K562 (cell line): Measurements from ENCODE around the gene IL23R. TPM values are rescaled to one million over a fixed set of nuclear protein-coding genes. Genes with fewer than 3 reads are reported as not detected.

Experiments
- AFF4 ChIP-seq: sonication (generic); formaldehyde crosslinking; IDR thresholded peaks from 2 replicates; pipeline ENCODE4 v1.8.0; 2023; ENCODE audit warnings: mild to moderate bottlenecking, missing genetic modification reagents
- ARID3A ChIP-seq: IDR thresholded peaks from 2 replicates; pipeline ENCODE4 v1.6.1; 2012; ENCODE audit warnings: low read depth, low read length, improper control_type of control experiment, borderline replicate concordance
- ATF7 ChIP-seq: fragments of 450-650 bp; IDR thresholded peaks from 2 replicates; pipeline ENCODE4 v1.7.1; 2014; ENCODE audit warnings: mild to moderate bottlenecking, moderate library complexity
- FOXP4 ChIP-seq: sonication (generic); formaldehyde crosslinking; IDR thresholded peaks from 2 replicates; pipeline ENCODE4 v1.8.0; 2022; ENCODE audit warnings: mild to moderate bottlenecking, missing genetic modification reagents, borderline replicate concordance
- GTF2F1 ChIP-seq: IDR thresholded peaks from 2 replicates; pipeline ENCODE4 v1.6.1; 2011; ENCODE audit warnings: low read depth, low read length, improper control_type of control experiment
- MAFK ChIP-seq: IDR thresholded peaks from 2 replicates; pipeline ENCODE4 v1.6.1; 2011; ENCODE audit warnings: low read length, improper control_type of control experiment
- MEF2A ChIP-seq: IDR thresholded peaks from 2 replicates; pipeline ENCODE4 v1.6.1; 2011; ENCODE audit warnings: low read depth, mild to moderate bottlenecking, low read length, moderate library complexity; ENCODE audit not compliant: control insufficient read depth
- MTA2 ChIP-seq: fragments of 450-650 bp; IDR thresholded peaks from 2 replicates; pipeline ENCODE4 v1.6.1; 2016; ENCODE audit warnings: low read depth
- PHTF2 ChIP-seq: fragments of 250-450 bp; sonication (Bioruptor Pico); IDR thresholded peaks from 2 replicates; pipeline ENCODE4 v1.5.0; 2021; ENCODE audit warnings: mild to moderate bottlenecking
- RBM25 ChIP-seq: fragments of 200-400 bp; formaldehyde crosslinking; IDR thresholded peaks from 2 replicates; pipeline ENCODE4 v1.6.1; 2018; ENCODE audit warnings: low read length, low read depth, moderate library complexity; ENCODE audit not compliant: severe bottlenecking
- RFX1 ChIP-seq: fragments of 450-650 bp; IDR thresholded peaks from 2 replicates; pipeline ENCODE4 v1.6.1; 2016; ENCODE audit warnings: mild to moderate bottlenecking, moderate library complexity
- SETDB1 ChIP-seq: IDR thresholded peaks from one replicate; pipeline ENCODE4 v1.6.1; 2012; ENCODE audit warnings: low read length, control low read depth, inconsistent platforms
- SMAD4 ChIP-seq: fragments of 250-450 bp; sonication (Bioruptor Pico); conservative IDR thresholded peaks from 2 replicates; pipeline ENCODE4 v1.8.0; 2021; ENCODE audit warnings: inconsistent platforms, mild to moderate bottlenecking, moderate library complexity
- TARDBP ChIP-seq: fragments of 450-650 bp; IDR thresholded peaks from 2 replicates; pipeline ENCODE4 v1.6.1; 2016
- XRCC5 ChIP-seq: fragments of 200-400 bp; formaldehyde crosslinking; IDR thresholded peaks from 2 replicates; pipeline ENCODE4 v1.6.1; 2017; ENCODE audit warnings: low read depth, mild to moderate bottlenecking, low read length
- ZFP30 ChIP-seq: fragments of 250-450 bp; sonication (Bioruptor Pico); IDR thresholded peaks from 2 replicates; pipeline ENCODE4 v1.8.0; 2022; ENCODE audit warnings: moderate library complexity, mild to moderate bottlenecking, inconsistent platforms, borderline replicate concordance
- ZNF311 ChIP-seq: fragments of 250-450 bp; sonication (Bioruptor Pico); IDR thresholded peaks from 2 replicates; pipeline ENCODE4 v1.4.0; 2020; ENCODE audit warnings: mild to moderate bottlenecking, moderate library complexity
- ZNF316 ChIP-seq: fragments of 450-650 bp; IDR thresholded peaks from 2 replicates; pipeline ENCODE4 v1.6.1; 2016
- ZNF766 ChIP-seq: fragments of 200-800 bp; sonication (Bioruptor generic); conservative IDR thresholded peaks from 2 replicates; pipeline ENCODE4 v1.6.1; 2016; ENCODE audit warnings: missing genetic modification characterization, missing compliant biosample characterization
- polyA plus RNA-seq, 8 experiments: library from polyadenylated mRNA; depleted of rRNA in 4 of 8; stranded (reverse) in 5 of 8; unstranded in 3 of 8; fragments of >200 nt; fragmentation: Nextera tagmentation in 2 of 8; fragmentation: Illumina TruSeq in 1 of 8; extraction: Ambion mirVana in 2 of 8; extraction: Trizol in 1 of 8; gene quantifications; 2 replicates each; pipeline versions ENCODE4 v1.2.1 to v1.2.3, GENCODE V29; 2011 to 2014; ENCODE audit warnings: inconsistent platforms in 1 of 8, missing spikeins in 1 of 8
- total RNA-seq, 7 experiments: library from RNA; depleted of rRNA in 6 of 7; stranded (reverse); fragments of >200 nt in 6 of 7; fragmentation: Illumina TruSeq in 2 of 7; extraction: Trizol in 2 of 7; gene quantifications; 2 replicates each; pipeline versions ENCODE4 v1.2.1 to v1.2.3, GENCODE V29; 2011 to 2021; ENCODE audit warnings: low replicate concordance in 1 of 7
- TF ChIP-seq, protein P1 (sequence below): sonication (generic); formaldehyde crosslinking; IDR thresholded peaks from 2 replicates; pipeline ENCODE4 v1.8.0; 2022; ENCODE audit warnings: mild to moderate bottlenecking, missing genetic modification reagents

IL23R gene
- total and polyA plus RNA-seq, 9 of the 15 experiments (the other 6 are each of a cell fraction or from before 2014, with no cell fraction given), result 4.4 to 52.7 (median 22.8) TPM

DNA sequence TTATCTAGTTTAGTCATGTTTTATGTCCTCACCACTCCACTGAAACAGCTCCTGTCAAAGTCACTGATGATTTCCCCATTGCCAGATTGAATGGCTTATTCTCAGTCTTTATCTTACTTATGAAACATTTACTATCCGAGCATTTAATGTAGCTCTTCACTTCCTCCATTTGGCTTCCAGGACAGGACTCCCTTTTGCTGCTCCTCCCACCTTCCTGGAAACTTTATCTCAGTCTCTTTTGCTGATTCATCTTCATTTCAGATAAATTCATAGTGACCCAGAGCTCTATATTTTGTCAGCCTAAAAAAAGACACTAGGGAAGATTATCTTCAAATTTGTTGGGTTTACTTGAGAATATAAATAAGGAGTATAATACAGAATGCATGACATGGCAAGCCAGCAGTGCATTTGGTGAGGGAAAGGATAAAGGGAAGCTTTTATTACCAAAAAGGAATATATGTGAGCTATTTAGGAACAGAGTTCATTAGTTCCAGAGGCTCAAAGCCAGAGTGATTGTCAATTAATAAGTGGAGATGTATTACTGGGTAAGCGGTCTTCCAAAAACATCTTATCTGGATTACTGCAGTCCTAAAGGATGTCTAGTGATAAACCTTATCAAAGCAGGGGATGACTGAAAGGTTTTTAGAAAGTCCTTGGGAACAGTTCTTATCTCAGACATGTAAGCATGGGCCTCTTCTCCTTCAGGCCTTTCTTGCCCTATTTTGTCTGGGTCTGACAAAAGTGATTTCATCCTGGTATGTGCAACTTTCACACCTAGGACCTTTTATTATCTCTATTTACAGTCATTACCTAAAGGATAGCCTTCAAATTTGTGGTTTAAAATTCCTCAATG lies 25.6 kb downstream of the IL23R start (continued):
- no peak for TF ChIP-seq AFF4 (CRISPR knock-in tag)
- TF ChIP-seq TARDBP, result no peak
- 0 out of 2 replicates have a peak, but pooled peaks have one; percentile 15 for TF ChIP-seq ATF7
- no peak for TF ChIP-seq MEF2A
- no peak for TF ChIP-seq GTF2F1
- TF ChIP-seq, protein P1, sequence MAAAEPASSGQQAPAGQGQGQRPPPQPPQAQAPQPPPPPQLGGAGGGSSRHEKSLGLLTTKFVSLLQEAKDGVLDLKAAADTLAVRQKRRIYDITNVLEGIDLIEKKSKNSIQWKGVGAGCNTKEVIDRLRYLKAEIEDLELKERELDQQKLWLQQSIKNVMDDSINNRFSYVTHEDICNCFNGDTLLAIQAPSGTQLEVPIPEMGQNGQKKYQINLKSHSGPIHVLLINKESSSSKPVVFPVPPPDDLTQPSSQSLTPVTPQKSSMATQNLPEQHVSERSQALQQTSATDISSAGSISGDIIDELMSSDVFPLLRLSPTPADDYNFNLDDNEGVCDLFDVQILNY (CRISPR knock-in tag), result no peak
- TF ChIP-seq ZNF311 (CRISPR knock-in tag), result no peak
- peak; percentile 84 for TF ChIP-seq MAFK
- TF ChIP-seq MTA2, result peak; percentile 44; the same call in 1 of the 2 replicates
- no peak for TF ChIP-seq ZFP30 (CRISPR knock-in tag)
- 0 out of 2 replicates have a peak, but pooled peaks have one; percentile 5 for TF ChIP-seq RFX1
- peak; percentile 24; the same call in 1 of the 2 replicates for TF ChIP-seq SMAD4 (CRISPR knock-in tag)
- no peak for TF ChIP-seq RBM25
- TF ChIP-seq ARID3A, result peak; percentile 84; the same call in 1 of the 2 replicates
- TF ChIP-seq ZNF316, result peak; percentile 97
- TF ChIP-seq SETDB1, result no peak
- TF ChIP-seq XRCC5, result no peak
- TF ChIP-seq FOXP4 (CRISPR knock-in tag), result no peak
- no peak; the same call in none of the 2 replicates for TF ChIP-seq ZNF766 (CRISPR knock-in tag)
- TF ChIP-seq PHTF2 (CRISPR knock-in tag), result no peak
